Daoy (cell line): ENCODE results near the gene MUC4. TPM values are rescaled to one million over a fixed set of nuclear protein-coding genes. Genes with fewer than 3 reads are reported as not detected.
"Not testable (repeated sequence)": the region's sequence is repeated elsewhere in the genome, so short reads cannot be mapped to it uniquely, and the experiment has no call there.

Source experiments
- DNase-seq: peaks from one replicate; pipeline ENCODE4 v3.0.0-alpha.2; 2015; ENCODE audit warnings: low read depth
- total RNA-seq: library from RNA; depleted of rRNA; stranded (reverse); fragments of >200 nt; shearing (Covaris generic); gene quantifications from 2 replicates; pipeline ENCODE4 v1.2.3, GENCODE V29; 2014

MUC4 gene
- total RNA-seq, 1 experiment from 2014 or later: not detected

DNA sequence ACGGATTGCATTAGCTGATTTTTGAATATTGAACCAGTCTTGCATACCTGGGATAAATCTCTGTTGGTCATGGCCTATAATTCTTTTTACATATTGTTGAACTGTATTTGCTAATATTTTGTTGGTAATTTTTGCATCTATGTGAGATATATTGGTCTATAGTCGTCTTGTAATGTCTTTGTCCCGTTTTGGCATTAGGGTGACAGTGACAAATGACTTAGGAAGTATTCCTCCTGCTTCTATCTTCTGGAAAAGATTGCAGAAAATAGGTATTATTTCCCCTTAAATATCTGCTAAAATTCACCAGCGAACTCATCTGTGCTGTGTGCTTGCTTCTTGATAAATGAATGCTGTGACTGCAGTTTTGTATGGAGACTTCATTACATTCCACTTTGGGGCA lies 67.3 kb downstream of the MUC4 start:
- DNase-seq: no peak

DNA sequence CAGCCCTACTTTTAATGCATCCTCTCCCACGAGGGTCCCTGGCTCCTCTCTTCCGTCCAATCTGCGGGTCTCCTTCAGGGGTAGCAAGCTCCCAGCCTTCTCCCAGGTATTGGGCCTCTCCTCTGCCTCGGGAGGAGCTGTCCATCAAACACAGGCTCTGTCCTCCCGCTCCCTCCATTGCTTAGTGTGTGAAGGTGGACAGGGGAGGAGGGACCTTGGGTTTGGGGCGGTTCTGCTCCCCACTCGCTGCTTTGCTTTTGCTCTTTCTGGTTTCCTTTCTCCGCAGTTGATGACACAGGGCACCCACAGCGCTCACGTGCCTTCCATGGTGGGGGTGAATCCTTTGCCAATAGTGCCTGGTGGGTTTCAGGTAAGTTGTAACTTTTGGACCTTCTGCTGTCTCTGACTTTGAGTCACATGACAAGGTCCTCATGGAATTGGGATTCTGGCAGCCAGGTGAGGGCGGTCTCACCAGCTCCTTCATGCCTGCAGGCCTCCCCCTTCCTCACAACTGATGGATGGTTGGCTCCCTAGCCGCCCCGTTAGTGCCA lies 72.1 kb downstream of the MUC4 start:
- no peak for DNase-seq

DNA sequence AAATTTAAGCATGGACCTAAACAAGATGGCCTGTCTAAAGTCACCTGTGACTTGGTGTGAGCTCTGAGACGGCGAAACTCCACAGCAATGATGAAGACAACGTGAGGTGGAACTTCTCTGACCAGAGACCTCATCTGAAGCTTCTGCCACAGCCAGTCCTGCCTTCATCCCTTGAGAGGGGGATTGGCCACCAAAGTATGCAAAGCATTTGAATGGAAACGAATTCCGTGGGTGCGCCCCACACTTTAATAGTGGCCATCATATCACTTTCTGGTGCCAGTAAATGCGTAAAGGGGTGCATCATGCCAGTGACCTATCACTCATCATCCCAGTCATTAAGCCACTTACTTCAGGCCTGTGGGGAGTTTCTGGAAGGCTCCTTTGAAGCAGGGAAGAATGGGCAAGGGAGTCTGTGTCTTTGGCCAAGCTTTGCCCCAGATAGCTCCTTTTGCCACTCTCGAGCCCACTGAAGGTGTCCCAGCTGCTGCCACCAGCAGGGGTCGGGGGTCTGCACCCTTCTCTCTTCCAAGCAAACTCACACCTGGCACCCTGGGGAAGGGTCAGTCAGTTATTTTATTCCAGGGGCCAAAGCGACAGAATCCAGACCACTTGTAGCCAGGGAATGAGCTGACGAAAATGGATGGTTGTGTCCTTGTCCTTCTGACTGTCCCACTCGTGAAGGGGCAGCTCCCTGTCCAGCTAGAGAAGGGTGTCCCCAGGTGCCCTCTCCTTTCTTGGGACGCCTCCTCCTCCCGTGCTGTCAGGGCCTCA lies 73.3 kb downstream of the MUC4 start:
- DNase-seq: no peak

DNA sequence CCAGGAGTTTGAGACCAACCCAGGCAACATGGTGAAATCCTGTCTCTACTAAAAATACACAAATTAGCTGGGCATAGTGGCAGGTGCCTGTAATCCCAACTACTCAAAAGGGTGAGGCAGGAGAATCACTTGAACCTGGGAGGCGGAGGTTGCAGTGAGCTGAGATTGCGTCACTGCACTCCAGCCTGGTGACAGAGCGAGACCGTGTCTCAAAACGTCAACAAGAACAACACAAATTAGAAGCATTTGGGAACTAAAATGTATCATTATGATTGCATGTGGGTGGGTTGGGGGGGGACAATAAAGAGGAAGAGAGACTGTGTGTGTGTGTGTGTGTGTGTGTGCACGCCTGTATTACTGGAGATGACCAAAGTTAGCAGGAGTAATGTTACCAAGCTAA lies 73.9 kb downstream of the MUC4 start:
- DNase-seq: not testable (repeated sequence)

DNA sequence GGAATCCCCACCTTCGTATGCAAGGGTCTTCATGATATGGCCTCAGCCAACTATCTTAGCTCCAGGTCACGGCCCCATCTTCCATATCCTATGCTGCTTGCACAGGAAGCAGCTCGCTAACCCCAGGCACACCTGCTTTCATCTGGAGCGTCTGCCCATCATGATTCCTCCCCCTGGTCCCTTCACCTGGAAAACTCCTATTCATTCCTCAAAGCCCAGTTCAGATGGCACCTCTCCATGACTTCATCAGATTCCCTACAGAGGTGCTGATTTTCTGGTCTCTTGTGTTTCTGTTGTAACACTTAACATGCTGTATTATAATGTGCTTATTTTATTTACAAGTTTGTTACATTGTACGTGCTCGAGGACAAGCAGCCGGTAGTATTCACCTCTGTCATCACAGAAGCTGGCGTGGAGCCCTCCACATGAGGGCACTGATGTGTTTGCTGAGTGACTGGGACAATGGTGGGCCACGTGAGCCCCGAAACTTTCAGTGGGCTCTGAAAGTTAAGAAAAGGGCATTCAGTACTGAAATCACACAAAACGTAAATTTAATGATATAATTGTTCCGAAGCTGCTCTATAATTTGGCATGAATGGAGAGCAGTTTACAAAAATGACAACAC lies 74.8 kb downstream of the MUC4 start:
- no peak for DNase-seq

DNA sequence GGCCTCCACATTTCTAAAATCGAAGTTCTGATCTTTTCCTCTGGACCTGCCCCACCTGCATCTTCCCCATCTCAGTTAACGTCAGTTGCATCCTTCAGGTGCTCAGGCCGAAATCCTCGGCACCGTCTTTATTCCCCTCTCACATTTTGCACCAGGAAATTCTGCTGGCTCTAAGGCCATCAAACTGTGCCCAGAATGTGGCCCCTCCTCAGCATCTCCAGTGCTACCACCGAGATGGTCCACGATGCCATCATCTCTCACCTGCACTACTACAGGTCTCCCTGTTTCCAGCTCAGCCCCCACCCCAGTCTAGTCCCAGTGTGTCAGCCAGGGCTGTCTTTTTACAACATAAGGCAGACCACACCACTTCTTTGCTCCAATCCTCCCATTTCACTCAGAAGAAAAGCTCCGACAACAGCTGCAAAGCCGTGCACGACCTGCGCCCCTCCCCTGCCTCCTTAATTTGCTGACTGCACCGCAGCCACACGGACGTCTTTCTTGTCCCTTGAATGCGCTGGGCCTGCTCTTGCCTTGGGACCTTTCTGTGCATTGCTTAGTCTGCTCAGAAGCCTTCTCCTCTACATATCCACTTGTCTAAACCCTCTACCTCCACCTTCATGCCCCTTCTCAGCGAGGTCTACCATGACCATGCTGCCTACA lies 76.6 kb downstream of the MUC4 start:
- no peak for DNase-seq

DNA sequence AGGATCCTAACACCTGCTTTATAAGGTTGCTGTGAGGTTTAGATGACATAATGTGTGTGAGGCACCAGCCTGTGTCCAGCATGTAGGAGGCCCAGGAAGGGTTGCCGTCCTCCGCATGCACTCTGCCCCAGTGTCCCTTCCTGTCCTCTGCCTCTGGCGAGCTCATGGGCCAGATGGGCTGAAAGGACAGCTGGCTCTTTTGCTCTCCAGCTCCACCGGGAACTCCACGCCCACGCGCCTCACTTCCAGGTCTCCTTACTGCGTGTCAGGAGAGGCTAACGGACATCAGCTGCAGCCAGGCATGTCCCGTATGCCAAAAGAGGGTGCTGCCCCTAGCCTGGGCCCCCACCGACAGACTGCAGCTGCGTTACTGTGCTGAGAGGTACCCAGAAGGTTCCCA lies 78.8 kb downstream of the MUC4 start:
- DNase-seq: no peak

DNA sequence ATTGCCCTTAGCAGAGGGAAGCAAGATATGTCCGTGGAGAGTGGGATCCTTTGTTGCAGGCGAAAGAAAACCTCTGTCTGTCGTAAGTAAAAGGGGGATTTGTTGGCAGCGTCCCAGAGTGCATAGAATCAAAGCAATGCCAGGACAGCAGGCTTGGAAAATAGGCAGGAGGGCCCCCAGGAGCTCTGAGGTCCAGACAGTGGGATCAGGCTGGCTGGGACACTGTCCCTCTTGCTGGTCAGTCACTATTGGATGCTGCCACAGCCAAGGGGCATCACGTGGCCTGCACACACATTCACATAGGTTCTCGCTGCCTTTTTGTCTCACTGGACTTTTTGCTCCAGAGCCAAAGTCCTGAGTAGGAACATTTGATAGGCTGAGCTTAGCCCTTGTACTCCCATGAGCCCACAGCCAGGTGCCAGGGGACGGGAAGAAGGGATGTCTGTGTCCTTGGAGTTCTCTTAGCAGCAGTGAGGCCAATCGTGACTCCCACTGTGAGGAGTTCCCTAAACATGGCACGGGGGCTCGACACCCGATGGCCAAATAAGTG lies 80.3 kb downstream of the MUC4 start:
- DNase-seq: no peak

DNA sequence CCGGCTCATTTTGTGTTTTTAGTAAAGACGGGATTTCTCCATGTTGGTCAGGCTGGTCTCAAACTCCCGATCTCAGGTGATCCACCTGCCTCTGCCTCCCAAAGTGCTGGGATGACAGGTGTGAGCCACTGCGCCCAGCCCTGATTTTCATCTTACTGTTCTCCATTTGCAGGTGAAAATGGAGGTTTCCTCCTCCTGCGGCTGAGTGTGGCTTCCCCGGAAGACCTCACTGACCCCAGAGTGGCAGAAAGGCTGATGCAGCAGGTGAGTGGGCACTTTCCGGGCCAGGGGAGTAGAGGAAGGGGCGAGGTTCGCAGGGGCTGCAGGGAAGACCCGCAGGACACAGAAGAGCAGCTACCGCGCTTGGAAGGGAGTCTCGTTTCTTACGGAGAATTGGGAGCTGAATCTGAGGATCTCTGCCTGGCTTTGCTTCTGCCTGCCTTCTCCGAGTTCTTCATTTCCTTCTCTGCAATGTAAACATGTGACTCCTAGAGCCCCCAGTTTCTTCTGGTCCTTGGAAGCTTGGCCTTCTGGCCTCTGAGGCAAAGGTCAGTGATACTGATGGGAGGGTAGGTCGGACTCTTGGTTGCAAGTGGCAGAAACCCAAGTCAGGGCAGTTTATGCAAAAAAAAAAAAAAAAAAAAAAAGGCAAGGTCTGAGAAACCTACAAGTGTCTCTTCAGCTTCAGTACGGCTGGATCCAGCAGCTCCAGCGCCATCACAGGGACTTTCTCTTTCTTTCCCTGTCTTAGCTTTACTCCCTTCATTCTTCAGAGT lies 82.1 kb downstream of the MUC4 start:
- no peak for DNase-seq

DNA sequence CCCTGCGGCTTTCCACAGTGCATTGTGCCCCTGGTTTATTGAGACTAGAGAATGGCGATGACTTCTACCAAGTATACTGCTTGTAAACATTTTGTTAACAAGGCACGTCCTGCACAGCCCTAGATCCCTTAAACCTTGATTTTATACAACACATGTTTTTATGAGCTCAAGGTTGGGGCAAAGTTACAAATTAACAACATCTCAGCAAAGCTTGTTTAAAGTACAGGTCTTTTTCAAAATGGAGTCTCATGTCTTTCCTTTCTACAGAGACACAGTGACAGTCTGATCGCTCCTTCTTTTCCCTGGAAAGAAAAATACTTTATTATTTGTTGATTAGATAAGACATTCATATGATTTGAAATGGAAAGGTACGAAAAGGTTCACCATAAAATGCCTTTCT lies 82.9 kb downstream of the MUC4 start:
- DNase-seq: not testable (repeated sequence)

DNA sequence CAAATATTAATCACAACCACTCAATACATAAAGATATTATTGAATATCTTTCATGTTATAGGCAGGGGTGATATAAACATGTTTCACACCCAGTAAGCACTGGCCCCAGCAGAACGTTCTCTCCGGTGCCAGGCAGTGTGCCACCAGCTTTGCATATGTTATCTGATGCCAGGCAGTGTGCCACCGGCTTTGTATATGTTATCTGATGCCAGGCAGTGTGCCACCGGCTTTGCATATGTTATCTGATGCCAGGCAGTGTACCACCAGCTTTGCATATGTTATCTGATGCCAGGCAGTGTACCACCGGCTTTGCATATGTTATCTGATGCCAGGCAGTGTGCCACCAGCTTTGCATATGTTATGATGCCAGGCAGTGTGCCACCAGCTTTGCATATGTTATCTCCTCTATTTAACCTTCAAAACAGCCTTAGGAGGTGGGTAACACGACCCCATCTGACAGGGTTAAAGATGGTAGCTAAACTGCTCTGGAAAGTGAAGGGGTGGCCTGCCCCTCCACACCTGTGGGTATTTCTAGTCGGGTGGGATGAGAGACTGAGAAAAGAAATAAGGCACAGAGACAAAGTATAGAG lies 84.0 kb downstream of the MUC4 start:
- no peak for DNase-seq

DNA sequence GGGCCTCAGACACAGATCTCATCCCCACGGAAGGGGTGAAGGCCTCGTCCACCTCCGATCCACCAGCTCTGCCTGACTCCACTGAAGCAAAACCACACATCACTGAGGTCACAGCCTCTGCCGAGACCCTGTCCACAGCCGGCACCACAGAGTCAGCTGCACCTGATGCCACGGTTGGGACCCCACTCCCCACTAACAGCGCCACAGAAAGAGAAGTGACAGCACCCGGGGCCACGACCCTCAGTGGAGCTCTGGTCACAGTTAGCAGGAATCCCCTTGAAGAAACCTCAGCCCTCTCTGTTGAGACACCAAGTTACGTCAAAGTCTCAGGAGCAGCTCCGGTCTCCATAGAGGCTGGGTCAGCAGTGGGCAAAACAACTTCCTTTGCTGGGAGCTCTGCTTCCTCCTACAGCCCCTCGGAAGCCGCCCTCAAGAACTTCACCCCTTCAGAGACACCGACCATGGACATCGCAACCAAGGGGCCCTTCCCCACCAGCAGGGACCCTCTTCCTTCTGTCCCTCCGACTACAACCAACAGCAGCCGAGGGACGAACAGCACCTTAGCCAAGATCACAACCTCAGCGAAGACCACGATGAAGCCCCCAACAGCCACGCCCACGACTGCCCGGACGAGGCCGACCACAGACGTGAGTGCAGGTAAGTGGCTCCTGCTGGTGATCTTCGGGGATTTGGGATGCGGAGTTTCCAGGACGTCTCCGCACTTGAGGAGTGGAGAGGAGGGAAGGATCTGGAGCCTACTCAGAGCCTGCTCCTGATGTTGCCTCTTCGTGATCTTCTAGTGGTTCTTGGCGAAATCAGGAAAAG lies 85.6 kb downstream of the MUC4 start:
- not testable (repeated sequence) for DNase-seq

DNA sequence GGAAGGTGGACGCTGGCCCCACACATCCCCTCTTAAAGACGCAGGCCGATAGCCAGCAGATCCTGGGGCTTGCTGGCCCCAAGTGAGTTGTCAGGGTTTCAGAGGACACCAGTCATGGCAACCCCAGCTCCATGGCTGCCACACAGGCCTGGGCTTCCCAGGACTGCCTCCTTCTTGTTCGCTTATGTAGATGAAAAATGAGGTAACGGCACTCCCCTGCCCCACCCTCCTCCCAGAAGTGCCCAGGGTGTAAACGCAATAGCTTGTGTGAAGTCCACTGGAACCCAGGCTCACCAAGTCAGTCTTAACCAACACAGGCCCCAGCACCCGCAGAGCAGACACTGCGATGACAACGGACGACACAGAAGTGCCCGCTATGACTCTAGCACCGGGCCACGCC lies 87.4 kb downstream of the MUC4 start:
- not testable (repeated sequence) for DNase-seq

DNA sequence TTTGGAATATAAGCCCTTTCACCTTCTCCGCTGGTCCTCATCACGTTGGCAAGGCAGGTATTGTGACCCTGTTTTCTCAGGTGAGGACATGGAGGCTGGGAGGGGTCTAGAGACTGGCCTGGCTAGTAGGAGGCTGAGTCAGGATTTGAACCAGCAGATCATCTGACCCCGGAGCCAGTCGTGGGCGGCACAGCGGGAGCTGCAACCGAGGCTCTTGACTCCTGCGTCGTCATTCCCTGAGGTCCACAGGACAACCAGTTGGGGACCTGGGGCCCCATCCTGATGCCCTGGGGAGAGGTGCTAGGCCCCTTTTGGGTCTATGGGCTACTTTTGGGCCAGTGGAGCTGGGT lies 88.8 kb downstream of the MUC4 start:
- DNase-seq: not testable (repeated sequence)

DNA sequence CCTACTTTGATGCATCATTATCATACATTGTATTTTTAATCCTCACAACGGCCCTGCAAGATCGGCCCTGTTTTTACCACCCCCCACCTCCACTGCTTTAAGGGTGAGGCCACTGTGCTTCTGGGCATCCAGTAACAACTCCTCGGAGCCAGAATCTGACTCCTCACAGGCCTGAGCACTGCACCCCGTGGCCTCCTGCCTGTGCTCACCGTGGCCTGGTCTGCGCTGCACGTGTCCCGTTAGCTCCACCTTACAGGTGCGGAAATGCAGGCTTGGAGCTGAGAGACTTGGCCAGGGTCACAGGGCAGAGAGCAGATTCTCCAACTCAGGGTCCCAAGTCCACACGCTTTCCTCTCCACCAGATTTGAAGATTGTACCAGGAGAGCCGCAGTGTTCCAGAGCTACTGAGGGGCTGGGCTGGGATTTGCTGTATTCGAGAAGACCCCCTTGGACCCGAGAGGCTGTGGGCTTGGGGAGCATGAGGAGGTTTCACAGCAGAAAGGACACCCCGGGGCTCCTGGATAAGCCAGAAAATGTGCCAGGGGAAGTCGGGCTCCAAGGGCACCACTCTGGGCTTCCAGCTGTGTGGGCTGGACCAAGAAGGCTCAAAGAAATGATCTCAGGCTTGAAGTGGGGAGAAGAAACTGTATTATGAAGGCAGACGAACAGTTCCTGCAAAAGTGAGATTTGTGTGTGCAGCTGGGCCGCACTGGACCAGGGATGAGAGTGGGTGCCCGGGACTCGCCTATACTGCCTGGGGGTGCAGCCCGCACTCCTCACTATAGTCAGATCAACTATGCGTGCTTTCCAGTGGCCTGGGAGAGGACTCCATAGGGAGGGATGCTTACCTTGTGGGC lies 89.4 kb downstream of the MUC4 start:
- DNase-seq: not testable (repeated sequence)

DNA sequence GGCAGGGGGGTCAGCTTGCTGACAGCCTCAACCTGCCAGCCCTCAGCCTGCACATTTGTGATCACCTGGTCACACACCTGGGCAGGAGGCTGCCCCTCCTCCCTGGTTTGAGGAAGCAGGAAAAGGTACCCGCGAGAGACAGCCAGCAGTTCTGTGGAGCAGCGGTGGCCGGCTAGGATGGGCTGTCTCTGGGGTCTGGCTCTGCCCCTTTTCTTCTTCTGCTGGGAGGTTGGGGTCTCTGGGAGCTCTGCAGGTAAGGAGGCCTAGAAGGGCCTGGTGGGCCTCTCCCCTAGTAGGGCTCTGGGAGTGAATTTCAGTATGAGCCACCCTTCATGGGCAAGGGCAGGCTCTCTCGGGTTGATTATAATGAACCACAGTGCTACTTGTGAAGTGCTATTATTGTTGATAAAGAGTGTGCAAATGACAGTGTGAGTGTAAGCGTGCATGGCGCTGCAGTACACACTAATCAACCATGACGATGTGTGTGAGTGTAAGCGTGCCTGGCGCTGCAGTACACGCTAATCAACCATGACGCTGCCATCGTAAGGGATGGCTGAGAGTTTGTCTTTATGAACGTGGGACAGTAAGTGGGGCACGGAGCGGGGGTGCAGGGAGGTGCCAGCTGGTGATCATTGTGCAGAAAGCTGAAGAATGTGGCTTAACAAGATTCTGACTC lies 90.8 kb downstream of the MUC4 start, which contains the start of gene MUC20:
TSS of gene MUC20 (plus strand) at position 148 of the 676 bp plus-strand sequence. CDS start at position 178, 30 bp downstream.
- DNase-seq: not testable (repeated sequence)

DNA sequence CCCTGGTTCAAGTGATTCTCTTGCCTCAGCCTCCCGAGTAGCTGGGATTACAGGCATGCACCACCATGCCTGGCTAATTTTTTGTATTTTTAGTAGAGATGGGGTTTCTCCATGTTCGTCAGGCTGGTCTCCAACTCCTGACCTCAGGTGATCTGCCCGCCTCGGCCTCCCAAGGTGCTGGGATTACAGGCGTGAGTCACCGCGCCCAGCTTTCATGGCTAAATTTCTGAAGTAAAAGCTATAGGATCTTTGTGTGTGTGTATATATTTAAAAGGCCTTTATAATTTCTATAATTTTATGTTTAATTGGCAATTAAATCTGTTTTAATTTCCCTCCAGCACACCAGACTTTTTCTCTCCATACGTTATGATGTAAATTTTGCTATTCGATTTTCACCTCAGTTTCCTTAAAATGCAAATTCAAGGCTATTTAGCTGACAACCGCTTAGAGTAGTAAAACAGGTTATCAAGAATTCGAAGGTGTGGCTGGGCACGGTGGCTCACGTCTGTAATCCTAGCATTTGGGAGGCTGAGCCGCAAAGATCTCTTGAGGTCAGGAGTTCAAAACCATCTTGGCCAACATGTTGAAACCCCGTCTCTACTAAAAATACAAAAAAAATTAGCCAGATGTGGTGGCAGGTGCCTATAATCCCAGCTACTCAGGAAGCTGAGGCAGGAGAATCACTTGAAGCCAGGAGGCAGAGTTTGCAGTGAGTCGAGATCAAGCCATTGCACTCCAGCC lies 92.0 kb downstream of the MUC4 start:
- not testable (repeated sequence) for DNase-seq

DNA sequence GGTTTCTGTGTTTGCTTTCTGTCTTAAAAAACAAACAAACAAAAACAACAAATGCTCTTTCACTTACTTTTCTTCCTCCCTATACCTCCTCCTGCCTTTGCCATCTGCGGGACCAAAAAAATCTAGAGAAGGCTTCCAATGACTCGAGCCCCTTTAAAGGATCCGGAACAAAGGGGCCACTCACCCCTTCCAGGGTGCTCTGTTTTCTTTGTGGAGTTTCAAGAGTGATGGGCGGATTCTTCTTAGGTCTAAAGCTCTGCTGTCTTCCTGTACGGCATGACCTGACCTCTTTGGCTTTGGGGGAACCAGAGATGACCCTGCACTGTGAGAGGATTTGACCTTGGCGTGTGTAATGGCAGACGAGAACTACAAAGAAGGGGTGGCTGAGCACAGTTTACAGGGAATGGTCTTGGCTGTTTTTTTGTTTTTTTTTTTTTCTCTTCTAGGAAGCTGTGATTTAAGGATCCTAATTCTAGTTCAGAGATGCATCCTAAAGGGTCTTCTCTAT lies 93.2 kb downstream of the MUC4 start:
- no peak for DNase-seq
